C4-2B (cell line): ENCODE measurements around the gene RPRD2.
"Not testable (repeated sequence)": the region's sequence is repeated elsewhere in the genome, so short reads cannot be mapped to it uniquely, and the experiment has no call there.

Experiments used
- H3K27ac ChIP-seq: fragments of 450-650 bp; 2 replicates; pipeline ENCODE4 v1.5.1; 2017
- CTCF ChIP-seq: fragments of 450-650 bp; conservative IDR thresholded peaks from 2 replicates; pipeline ENCODE4 v1.5.1; 2017; ENCODE audit warnings: mild to moderate bottlenecking
- ZFX ChIP-seq: fragments of 450-650 bp; IDR thresholded peaks from 2 replicates; pipeline ENCODE4 v1.6.1; 2017

RPRD2 gene

GRCh38 chr1:150363426-150364230 is at the start of gene RPRD2:
TSS of gene RPRD2 (plus strand) at chr1:150364147. CDS start at chr1:150364715, 568 bp downstream.
- TF ChIP-seq CTCF (no peak), ZFX (no peak)
- peak within 1 kb of the TSS; percentile 87 for H3K27ac ChIP-seq

GRCh38 chr1:150314691-150315090 is 49.3 kb upstream of the RPRD2 start:
- H3K27ac ChIP-seq, result not testable (repeated sequence)

- H3K27ac ChIP-seq, result peak overlapping the region; percentile 90
- TF ChIP-seq ZFX, result no peak
- no peak for TF ChIP-seq CTCF
These were observed 43.3 kb upstream of the RPRD2 start for GRCh38 chr1:150320667-150320978.

GRCh38 chr1:150321826-150322166 is 42.2 kb upstream of the RPRD2 start:
- peak overlapping the region; percentile 90 for H3K27ac ChIP-seq
- TF ChIP-seq ZFX (no peak), CTCF (no peak)

- H3K27ac ChIP-seq, result no peak overlapping the region; the same call in 1 of the 2 replicates
- no peak for TF ChIP-seq CTCF
- no peak for TF ChIP-seq ZFX
These were observed 41.6 kb upstream of the RPRD2 start for GRCh38 chr1:150322310-150322709.

- H3K27ac ChIP-seq, result no peak overlapping the region
- TF ChIP-seq CTCF, result no peak
- TF ChIP-seq ZFX, result no peak
These were observed 31.2 kb upstream of the RPRD2 start for GRCh38 chr1:150332651-150333290.

GRCh38 chr1:150346316-150346715 is 17.6 kb upstream of the RPRD2 start:
- TF ChIP-seq ZFX (no peak), CTCF (no peak)
- no peak overlapping the region for H3K27ac ChIP-seq

GRCh38 chr1:150352866-150353265 is 11.1 kb upstream of the RPRD2 start:
- TF ChIP-seq ZFX (no peak), CTCF (no peak)

More at GRCh38 chr1:150352866-150353265, 11.1 kb upstream of the RPRD2 start:
- no peak overlapping the region for H3K27ac ChIP-seq
